HG03521 (cell line): ENCODE results near the gene DNM3.

ENCODE experiments used
- ATAC-seq: cut with Tn5 transposase; IDR thresholded peaks from one replicate; pipeline ENCODE4 v1.9.1; 2021; ENCODE audit warnings: mild to moderate bottlenecking, moderate library complexity; ENCODE audit not compliant: unreplicated experiment

DNM3 gene

DNA sequence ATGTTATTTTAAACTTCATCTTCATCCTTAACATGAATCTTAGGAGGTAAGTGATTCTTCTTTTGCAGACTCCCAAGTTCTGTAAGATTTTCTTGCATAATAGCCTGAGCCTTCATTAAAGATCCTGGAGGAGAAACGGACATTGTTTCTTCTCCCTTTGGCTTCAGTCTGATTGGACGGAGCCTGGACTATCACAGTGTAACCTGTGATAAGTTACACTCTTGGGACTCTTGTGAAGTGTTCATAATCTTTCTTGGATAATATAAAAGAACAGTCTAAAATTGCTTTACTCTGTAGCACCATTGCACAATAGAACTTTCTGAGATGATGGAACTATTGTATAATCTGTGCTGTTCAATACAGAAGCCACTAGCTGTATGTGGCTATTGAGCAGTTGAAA lies 244.8 kb downstream of the DNM3 start:
- no peak for ATAC-seq

DNA sequence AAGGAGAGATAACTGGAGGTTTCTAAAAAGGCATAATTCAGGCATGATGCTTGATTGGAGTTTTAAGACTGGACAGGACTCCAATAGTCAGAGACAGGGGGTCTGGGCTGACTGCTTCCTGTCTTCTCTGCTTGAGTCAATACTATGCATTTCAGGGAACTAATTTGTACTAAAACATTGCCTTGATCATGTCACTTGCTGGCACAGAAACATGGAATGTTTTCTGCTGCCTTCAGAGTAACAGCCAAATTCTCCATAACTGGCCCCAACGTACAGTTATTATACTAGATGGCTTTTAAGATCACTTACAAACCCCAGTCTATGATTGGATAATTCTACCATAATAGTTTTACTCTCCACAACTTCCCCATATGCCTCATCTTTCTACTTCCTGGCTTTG lies 247.0 kb downstream of the DNM3 start:
- no peak for ATAC-seq

DNA sequence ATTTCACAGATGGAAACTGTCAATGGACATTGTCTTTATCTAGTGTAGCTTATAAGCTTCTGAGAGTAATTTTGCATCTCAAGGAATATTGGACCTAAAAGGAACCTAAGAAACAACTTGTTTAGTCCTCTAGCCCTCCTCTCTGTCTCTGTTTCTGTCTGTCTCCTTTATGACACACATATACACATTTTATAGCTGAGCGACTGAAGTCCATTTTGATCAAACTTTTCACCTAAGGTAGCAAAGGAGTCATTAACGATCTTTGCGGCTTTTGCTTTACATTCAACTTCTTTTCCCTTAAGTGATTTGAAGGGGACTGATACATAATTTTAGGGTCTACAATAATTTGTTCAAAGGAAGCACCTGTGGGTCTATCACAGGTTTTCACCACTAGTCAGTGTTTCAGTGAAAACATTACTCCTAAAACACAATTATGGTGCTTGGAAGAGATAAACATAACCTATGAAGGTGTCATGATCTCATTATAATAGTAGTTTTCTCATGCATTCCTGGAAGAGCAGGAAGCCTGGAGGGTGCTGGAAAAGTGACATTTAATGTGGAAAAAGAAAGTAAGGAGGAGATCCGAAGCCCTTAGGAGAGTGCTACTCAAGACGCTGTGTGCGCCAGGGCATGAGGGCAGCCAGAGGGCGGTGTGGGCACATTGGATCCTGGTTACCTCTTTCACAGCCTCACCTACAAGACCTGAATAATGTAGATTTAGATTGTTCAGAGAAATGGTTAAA lies 248.6 kb downstream of the DNM3 start:
- no peak for ATAC-seq

DNA sequence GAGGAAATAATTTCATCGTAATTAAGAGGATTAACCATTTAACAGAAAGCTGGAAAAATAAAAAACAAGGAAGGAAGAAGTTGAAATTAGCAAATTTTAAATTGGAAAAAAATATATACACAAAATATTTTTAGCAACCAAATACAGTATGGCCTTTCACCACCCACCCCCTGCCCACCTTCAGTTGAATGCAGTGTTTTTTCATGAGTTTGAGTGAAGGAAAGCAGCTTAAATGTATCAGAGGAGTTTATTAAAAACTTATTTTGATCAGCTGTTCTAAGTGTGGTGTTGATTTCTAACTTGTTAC lies 249.2 kb downstream of the DNM3 start:
- no peak for ATAC-seq

DNA sequence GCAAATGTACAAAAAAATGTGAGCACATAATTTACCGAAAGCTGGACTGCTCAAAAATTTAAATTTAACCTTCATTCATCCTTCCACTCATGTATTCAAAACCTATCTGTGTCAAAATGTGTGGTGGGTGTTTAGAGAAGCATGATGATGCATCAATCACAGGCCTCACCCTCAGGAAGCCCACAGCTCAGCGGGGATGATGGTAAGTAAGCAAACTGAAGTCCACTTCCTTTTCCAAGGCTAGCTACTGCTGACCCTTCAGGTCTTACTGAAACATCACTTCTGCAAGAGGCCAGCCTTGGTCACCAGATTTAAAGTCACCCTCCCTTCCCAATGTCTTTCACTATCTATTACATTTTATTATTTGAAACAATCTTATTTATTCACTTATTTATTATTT lies 254.5 kb downstream of the DNM3 start:
- ATAC-seq: no peak

DNA sequence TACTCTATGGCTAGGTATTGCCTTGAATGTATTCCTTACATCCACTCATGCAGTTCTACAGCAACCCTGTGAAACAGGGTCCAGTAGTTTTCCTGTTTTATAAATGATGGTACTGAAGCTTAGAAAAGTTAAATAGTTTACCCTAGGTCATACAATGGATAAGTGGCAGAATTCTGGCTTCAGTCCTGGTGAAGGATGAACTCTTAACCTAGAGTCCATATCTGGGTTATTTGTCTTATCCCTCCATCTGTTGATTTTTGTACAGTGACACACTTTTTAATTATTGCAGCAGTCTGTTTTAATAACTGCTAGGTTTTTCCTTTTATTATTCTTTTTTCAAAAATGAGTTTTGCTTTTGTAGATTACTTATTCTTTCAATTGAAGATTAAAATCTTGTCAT lies 263.9 kb downstream of the DNM3 start:
- ATAC-seq: no peak

DNA sequence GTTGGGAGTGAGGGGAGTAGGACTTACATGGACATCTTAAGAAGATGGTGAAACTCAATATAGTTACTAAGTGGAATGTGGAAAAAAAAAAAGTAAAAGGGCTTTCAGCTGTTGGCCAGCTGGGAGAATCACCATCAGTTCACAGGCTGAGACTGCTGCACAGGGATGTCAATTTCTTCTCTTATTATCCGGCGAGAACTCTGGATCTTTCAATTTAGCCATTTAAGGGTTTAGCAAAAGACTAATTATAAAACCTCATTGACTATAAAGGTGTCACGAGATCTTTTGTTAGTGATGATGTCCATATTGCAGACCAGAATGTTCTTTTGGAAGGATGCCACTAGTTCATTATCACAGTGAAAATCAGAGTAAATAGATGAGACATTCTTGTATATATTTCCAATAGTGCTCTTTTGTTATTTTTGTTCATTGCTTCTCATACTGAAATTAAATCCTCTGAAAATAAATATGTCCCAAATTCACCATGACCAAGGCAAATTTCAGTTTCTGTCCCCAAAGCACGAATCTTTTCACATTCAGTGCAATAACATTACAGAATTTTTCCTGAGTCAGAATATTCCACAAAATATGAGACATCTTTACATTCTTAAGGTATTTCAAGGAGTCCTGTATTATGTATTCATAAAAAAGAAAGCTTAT lies 266.1 kb downstream of the DNM3 start:
- ATAC-seq: no peak

DNA sequence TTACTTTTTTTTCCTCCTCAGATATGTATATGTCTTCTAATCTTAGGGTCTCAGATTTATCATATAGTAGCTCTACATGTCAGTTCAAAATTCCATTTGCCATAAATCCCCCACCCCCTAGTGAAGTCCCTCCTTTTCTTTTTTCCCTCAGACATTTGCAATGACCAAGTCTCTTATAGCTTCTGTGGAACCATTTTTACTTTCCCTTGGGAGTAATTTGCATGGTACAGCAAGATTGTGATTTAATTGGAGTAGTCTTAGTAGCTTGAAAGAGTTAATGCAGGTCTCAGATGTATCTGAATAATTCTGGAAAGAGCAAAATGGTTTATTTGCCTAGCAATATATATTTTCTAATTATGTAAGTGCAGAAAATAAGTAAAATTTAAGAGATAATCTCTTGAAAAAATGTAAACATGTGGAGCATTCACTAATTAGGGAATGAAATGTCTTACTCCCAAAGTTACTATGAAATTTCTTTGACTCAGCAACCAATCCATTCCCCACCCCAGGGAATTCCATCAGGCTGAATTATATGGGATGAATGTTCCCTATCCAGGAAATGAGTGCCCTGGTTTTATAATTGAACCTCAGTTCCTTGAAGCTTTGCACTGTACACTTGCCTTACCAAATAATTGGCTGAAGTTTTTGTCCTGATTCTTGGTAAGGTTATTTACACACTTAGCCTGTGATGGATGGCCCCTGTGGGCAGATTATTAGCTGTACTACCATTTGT lies 267.0 kb downstream of the DNM3 start:
- ATAC-seq: no peak

DNA sequence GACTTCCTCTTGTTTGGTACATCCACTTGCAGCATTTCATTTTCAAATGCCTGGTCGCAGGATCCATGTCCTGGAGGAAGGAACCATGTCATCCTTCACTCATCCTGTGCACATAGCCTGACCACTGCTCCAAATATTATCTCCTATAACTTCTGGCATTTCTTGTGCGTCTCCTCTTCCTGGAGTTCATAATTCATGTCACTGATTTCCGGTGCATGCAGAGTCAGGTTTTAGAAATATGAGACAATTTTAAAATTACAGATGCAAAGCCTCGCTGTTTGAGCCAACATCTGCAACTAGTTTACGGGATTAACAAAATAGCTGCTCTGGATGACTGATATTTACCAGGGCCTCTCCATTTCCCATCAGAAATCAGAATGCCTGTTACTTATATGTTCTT lies 268.1 kb downstream of the DNM3 start:
- ATAC-seq: no peak

DNA sequence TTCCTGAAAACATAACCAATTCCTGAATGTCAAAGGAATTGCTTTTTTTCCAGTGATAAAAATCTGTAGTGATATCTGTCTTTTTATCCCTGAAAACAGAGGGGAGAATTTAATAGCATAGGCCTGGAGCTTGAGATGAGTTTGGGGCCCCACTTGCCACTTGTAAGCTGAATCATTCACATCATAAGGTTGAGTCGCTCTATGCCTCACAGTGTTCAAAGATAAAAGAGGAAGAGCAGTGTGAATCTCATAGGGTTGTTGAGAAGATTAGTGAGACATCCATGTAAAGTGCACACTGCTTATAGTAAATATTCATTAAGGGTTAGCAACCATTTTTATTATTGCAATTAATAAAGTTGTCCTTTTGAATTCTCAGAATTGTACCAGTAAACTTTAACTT lies 271.3 kb downstream of the DNM3 start:
- no peak for ATAC-seq

DNA sequence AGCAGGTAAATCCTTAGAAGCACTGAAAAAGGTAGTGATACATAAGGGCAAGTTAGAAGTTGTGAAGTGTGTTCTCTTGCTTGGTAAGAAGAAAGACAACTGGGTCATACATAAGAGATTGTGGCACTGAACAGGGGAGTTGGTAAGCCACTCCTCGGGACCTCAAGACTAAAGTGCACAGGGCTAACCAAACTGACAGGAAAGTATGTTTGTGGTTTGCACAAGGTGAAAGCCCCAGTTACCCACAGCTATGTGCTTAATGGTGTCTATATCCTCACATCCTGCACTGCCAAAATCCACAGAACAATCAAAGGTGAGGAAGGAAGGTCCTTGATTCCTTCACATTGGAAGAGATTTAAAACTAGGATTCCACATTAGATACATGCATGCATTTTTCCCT lies 276.5 kb downstream of the DNM3 start:
- ATAC-seq: no peak

DNA sequence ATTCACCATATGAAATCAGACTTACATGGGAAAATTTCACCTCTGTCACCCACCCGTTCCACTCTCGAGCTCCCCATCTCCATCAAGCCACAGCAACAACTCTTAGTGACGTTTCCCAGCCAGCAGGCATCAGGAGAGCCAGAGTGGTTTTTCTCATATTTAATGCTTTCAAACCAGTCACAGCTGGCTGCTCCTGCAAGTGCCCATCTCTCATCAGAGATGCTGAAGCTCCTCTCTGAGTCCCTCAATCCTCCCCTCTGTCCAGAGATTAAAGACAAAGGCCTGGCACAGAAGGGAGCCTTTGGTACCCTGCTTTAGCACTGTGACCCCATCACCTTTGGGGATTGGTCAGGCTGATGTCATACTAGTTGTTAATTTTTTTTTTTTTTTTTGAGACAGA lies 277.3 kb downstream of the DNM3 start:
- no peak for ATAC-seq

DNA sequence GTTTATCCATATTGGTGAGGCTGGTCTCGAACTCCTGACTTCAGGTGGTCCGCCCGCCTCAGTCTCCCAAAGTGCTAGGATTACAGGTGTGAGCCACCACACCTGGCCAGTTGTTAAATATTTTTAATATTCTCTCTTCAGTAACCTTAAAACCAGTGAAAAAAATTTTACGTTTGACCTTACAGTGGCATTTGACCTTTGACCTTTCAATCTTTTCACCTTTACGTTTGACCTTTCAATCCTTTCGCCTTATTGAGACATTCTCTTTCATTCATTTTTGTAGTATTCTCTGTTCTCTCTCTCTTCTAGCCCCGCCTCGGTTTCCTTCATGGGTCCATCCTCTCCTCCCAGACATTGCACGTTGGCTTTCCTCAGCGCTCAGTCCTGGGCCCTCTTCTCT lies 277.9 kb downstream of the DNM3 start:
- no peak for ATAC-seq

DNA sequence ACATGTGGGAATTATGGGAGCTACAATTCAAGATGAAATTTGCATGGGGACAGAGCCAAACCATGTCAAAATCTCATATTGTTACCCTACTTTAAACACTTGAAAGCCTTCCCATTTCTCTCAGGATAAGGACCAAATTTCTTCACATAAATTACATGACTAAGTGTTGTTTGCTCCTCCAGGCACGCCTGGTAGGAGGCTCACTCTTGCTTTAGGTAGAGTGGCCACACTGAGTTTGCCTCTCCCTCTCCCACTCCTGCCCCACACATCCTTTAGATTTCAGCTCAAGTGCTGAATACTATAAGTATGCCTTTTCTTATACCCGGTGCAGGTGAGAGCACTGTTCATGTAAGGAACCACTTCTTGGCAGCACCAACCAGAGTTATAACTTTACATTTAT lies 279.1 kb downstream of the DNM3 start:
- no peak for ATAC-seq

DNA sequence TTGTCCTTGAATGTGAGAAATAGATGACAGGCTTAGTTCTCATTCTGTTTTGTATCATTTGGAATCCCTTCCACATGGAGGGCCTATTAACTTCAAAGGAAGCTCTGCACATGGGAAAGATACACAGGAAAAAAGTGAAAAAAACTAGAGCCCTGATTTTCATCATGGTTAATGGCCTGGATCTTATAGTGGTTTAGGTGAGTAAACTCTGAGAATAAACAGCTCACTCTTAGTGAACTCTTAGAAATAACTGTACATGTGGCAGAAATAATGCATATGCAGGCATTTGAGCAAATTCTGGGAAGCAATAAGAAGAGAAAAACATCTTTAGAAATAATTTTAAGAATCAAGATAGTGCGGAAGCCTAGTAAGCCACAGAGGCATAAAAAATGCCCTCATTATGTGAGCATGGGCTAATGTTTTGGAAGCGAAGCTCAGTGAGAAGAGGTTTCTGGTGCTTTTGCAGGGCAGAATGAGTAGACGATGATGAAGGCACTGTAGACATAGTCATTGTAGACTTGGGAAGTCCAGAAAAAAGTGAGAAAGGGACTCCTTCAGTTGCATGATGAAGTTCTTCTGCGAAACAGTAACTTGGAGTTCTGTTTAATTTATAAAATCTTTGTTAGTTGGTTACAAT lies 279.9 kb downstream of the DNM3 start:
- ATAC-seq: no peak

DNA sequence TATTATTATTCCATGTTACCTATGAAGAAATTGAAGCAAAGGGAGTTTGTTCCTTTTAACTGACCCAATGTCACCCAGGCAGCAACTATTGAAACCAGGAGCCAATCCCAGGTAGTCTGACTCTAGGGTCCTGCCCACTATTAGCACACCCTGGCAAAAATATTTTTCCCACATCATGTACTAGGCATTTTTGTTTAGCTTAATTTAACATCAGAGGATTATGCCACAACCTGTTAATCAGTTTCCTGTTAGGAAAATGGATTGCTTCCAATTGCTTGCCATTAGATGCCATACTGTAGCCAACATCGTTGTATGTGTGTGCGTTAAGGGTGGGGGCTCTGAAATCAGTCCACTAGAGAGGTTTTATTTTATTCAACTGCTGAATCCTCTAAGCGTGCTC lies 281.1 kb downstream of the DNM3 start:
- no peak for ATAC-seq

DNA sequence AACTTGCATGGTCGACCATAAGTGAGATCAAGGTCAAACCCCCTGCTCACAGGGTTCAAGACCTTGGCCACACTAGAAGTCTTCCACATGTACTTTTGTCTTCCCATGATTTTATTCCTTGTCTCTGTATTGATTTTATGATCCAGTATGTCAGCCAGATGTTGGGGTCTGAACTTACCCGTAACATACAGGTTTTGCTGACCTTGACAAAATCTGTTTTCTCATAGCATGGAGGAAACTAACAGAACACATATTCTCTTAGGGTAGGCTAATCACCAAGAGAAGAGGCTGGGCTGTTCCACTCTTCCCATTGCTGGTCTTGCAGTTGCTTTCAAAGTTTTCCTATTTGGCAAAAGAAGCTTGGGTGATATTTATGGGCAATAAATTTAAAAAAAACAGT lies 284.0 kb downstream of the DNM3 start:
- ATAC-seq: no peak

DNA sequence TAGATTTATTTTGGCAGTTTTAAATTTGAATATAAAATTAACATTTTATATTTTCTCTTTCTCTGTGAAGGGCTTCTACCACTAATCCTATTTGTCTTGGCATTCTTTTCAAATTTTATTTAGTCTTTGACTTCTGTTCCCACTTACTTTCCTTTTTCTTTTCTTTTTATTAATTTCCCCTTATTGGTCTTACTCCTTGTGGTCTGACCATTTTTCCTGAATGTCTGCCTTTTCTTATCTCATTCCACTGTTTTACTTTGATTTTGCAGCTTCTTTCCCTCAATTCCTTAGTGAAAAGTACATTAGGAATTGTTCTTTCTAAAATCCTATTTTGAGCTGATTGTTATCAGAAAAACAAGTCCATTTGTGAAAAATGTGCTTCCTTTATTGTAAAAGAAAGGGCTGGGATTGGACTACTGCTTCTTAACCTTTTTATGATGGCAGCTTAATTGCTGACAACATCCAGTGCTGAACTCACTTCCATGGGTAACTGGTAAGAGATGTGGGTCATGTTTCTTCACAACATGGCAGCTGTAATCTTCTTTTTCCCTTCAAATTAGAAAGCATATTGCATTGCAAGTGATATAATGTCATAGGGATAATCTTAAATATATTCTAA lies 284.6 kb downstream of the DNM3 start:
- ATAC-seq: no peak

DNA sequence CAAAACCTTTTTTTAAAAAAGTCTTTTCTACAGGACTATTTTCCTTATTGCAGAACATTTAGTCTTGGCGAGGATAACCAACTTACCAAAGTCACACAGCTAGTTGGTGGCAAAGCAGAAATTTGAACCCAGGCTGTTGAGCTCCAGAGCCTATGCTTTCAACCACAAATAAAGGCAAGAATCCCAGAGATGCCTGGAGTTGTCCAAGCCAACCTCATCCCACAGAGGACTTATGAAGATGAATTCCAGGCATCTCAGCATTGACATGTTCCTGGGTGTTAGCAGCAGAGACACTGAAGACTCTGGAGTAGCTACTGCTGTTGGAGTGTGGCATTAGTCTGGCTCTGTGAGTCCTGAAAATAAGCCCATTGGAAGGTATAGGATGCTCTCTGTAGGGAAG lies 291.5 kb downstream of the DNM3 start:
- ATAC-seq: no peak

DNA sequence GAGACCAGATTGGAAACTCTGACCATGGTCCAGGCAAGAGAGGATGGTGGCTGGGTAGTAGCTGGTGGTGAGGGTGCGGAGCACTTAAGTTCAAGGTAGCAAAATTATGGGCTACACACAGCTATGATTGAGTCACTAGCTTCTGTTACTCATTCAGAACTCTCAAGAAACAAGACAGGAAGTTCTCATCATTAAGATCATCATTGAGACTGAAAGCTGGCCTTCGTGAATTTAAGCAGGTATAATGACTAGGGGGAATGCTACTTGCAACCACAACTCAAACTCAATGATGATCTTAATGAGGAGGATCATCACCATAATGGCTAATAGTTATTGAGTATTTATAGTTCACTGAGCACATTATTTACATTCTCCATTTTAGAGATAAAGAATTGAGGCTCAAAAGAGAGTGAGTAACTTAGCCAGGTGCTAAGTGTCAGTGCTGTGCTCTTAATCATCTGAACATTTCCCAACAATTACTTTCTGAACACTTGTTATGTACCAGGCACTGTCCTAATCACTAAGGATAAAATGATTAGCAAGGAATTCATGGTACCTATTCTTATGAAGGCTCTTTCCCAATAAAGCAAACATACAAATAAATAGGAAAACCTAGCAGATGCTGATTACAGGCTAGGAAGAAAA lies 292.9 kb downstream of the DNM3 start:
- ATAC-seq: no peak

DNA sequence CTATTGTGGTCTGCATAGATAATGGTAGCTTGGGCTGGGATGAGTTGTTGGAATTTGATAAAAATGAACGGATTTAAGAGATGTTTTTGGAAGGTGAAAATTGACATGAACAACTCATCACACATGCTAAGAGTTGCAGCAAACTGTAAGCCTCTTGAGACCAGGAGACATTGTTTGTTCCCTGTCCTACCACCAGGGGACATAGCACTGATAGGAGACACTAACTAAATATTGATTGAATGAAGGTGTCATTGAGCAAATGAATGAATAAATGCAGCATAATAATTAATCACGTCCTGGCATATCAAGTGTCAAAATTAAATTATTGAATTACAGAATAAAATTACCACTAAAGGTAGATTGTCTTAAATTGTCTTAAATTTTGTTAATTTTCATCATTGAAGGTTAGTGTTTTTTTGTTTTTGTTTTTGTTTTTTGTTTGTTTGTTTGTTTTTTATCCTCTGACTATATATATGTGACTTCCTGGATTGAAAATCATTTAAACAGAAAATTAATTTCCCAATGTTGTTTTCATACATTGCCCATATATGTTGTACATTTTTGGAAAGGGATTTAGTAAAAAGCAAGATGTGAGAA lies 293.9 kb downstream of the DNM3 start:
- peak; percentile 45 for ATAC-seq
